ENCODE data around the gene MAPK10.

DNA sequence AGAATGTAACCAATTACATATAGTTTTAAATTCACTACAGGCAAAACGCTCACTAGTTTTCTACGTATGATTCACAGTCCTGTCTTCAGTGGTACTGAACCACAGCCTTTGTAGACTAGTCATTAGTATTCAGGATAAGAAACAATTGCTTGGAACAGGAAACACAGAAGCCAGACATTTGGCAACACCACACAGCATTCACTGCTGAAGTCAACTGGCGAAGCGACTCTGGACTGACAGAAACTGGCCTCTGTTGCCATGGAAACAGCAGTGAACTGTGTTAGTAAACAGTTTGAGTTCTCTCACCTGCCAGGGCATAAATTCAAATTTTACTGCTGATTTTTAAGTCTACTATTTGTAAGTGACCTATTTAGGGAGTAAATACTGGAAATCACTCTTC is 57.6 kb downstream of the MAPK10 start:
- TF ChIP-seq, protein P1, sequence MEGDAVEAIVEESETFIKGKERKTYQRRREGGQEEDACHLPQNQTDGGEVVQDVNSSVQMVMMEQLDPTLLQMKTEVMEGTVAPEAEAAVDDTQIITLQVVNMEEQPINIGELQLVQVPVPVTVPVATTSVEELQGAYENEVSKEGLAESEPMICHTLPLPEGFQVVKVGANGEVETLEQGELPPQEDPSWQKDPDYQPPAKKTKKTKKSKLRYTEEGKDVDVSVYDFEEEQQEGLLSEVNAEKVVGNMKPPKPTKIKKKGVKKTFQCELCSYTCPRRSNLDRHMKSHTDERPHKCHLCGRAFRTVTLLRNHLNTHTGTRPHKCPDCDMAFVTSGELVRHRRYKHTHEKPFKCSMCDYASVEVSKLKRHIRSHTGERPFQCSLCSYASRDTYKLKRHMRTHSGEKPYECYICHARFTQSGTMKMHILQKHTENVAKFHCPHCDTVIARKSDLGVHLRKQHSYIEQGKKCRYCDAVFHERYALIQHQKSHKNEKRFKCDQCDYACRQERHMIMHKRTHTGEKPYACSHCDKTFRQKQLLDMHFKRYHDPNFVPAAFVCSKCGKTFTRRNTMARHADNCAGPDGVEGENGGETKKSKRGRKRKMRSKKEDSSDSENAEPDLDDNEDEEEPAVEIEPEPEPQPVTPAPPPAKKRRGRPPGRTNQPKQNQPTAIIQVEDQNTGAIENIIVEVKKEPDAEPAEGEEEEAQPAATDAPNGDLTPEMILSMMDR (IDR thresholded peaks at IDR 0.05) = no peak
- no peak for TF ChIP-seq POLR2A (IDR thresholded peaks at IDR 0.05)
